Stimulated activated CD8-positive, alpha-beta memory T cell treated with anti-CD3 and anti-CD28 coated beads, Interleukin-12 subunit alpha, Interleukin-12 subunit beta, amount 100 ng/mL, for 4 hours (primary cell): ENCODE data around the gene PRXL2C.

ENCODE experiments used
- DNase-seq: peaks from one replicate; pipeline ENCODE4 v3.0.0-alpha.2; 2020; ENCODE audit warnings: low read depth

The PRXL2C gene

DNA sequence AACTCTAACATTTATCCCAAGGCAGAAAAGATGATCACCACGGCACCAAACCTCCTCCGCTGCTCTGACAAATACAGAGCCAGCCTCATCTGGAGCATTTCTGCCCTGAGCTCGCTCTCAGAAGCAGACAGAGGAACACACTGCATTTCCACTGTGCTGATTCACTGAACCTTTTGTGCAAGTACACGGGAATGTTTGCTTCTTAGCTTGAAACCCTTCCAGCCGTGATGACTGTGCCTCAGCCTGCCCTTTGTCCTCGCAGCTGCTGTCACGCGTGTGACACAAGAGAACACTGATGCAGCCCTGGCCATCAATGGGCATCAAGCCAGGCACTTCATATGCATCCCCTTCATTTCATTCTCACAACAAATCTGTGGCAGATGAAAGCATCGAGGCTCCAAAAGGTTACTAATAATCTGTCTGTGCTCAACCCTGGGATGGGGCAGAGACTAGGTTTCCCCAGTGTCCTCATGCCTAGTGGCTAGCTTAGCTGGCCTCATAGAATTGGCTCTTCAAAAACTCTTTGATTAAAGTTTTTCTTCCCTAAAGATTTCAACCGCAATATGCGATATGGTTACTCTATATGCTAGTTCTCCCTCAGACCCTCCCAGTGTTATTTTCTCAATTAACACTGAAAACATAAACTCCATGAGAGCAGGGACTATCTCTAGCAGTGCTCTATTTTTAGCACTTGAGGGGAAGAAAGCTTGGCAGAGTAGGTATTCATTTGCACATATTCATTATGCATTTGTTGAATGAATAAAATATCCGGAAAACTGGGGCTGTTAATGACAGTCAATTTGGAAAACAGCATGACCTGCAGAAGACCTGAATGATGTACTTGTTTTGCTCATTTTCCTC, 42.8 kb downstream of the PRXL2C start:
- DNase-seq: no peak

DNA sequence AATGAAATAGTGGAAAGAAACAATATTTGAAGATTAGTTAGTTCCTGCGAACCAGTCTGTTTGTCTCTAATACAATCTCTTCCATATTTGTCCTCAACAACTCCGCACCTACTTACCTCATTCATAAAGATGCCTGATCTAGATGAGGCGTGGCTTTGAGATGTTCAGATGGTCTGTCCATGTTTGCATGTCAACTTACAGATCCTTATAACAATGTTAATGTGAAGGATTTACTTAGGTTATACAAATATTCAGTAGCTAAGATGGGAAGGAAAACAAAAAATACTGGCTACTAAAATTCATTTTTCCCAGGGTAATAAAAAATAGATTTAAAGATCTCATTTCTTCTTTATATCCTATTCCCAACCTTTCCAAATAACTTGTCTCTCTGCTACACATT, 43.8 kb downstream of the PRXL2C start:
- no peak for DNase-seq

DNA sequence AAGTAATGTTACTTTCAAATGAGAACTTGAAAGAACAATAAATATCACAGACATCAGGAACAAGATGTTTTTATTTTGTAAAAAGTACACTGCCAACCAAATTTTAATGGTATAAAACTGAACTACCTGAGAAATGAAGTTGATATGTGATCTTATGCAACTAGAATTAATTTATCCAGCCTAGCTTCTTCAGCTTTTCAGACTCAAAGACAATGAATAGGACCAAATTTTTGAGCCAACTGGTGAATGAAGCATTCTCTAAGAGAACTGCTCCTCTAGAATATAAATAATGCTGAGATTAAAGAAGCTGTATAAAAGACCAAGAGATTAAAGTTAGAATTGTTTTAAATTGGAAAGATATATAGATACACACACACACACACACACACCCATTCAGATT, 45.4 kb downstream of the PRXL2C start:
- no peak for DNase-seq

DNA sequence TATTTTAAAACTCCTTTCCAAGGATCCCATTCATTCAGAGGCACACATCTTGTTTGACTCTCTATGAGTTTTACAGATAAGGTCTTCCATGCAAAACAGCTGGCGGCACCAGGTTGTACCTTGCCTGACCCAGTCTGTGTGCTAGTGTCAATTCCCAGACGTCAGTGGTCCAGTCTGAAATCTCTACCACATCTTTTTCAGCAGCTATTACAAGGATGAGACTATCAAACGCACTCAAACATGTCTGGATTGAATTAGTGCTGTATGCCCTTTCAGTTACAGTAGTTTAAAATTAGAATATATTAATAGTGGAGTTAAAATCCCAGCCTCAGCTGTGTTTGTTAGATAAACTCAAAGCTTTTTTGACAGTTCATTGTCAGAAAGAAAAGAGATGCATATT, 47.1 kb downstream of the PRXL2C start:
- no peak for DNase-seq

DNA sequence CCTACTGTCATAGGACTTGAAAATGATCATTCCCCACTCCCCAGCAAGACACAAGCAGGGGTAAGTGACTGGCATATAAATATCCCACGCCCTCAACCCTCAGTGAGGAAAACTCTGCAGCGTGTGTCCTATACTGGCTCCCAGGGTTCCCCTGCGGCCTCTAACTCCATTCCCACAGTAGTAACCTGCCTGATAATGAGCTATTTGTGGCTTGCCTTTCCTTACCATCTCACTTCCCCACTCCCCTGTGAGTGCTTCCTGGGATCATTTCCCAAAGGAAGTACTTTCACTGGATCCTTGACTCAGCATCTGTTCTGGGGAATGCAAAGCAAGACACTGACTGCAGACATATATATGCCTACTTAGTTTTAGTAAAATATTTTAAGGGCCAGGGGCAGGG, 49.8 kb downstream of the PRXL2C start:
- DNase-seq: no peak

DNA sequence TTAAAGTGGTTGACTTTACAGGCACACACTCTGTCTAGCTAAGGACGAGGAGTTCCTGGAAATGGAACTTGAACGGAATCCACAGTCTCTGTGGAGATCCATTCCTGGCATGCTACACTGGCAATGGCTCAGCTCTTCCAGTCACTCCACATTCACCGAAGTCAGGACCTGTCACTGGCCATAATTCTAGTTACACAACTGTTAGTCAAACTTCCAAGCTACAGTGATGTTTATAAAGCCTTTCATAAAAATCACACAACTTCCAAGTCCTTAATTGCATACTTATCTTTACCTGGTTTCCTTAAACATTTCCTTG, 51.2 kb downstream of the PRXL2C start:
- no peak for DNase-seq

DNA sequence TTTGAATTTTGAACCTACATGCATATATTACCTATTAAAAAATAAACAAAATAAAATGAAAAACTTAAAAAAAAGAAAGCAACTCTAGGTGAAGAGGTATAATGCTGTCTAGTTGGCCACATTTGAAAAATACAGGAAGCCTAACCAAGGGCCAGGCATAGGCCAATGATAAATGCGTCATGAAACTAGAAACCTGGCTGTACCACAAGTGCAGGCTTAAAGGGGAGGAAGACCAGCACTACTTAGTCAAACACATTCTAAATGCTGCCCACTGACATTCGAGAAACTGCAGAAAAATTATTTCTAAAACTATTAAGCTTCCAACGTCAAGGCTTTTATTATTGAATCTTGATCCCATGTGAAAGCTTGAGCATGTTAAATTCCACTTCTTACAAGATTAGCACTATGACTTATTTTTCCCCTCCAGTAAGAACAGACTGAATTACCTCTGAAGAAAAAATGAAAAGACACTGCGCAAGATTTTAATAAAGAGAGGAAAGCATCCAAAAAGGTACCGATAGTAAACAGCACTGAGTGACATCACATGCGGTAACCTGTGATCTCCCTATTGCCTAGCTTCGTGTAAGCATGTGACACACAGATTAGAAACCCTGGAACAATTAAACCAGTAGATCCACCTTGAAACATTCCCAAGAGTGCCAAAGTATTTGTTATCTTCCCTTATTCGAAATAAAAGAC, 51.7 kb downstream of the PRXL2C start:
- DNase-seq: no peak

DNA sequence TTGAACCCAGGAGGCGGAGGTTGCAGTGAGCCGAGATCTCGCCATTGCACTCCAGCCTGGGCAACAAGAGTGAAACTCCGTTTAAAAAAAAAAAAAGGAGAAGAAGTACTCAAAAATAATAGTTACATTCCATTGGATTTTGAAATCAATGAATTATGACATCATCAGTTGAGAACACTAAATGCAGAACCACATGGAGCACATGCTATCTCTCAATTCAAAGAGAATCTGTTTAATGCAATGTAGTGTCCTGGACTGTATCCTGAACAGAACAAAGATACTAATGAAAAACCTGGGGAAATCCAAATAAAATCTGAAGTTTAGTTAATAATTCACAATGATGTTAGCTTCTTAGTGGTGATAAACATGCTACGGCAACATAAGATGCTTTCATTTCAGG, 55.8 kb downstream of the PRXL2C start:
- DNase-seq: no peak

DNA sequence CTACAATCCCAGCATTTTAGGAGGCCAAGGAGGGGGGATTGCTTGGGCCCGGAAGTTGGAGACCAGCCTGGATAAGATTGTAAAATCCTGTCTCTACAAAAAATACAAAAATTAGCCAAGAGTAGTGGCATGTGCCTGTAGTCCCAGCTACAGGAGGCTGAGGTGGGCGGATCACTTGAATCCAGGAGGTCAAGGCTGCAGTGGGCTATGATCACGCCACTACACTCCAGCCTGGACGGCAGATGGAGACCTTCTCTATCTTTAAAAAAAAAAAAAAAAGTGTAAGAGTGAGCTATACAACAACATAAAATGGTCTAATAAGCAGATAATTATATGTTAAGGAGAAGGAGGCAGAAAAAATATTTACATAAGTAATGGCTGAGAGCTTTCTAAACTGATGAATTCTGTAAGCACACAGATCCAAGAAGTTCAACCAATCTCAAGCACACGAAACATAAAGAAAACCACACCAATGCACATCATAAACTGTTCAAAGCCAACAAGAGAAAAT, 58.5 kb downstream of the PRXL2C start:
- DNase-seq: no peak
